ENCODE data around the gene ARHGEF28. TPM values are rescaled to one million over a fixed set of nuclear protein-coding genes. Genes with fewer than 3 reads are reported as not detected.

ARHGEF28 gene
- polyA plus RNA-seq, 3 donors = not detected

- H3K9ac ChIP-seq (ENCODE audit: insufficient read depth, low read length, poor library complexity, severe bottlenecking) = no peak overlapping the region
- no peaks in the 10 kb centered on the region for H3K4me1 Mint-ChIP-seq
- no peak overlapping the region for H3K27ac Mint-ChIP-seq
- H3K36me3 ChIP-seq (replicated peaks in 1 of 2; ENCODE audit: control insufficient read depth in 1 of 2, insufficient read depth in 2 of 2, low read length in 2 of 2) = no peaks in the 10 kb centered on the region
- DNase-seq = no peak
- H3K4me3 ChIP-seq (replicated peaks in 1 of 3; ENCODE audit: low read depth in 2 of 3, low read length in 3 of 3) = no peak overlapping the region
- over 99% methylated on average over 27 of the region's 27 CpGs for WGBS (ENCODE audit: insufficient coverage)
- H3K9me3 ChIP-seq (replicated peaks in 1 of 2; ENCODE audit: control insufficient read depth in 1 of 2, insufficient read depth in 1 of 2, low read length in 2 of 2) = no peaks in the 10 kb centered on the region
- intact Hi-C loops (cut with micrococcal nuclease) = loop anchor here in 1 of 2 donors (10.0 kb wide), 1 partner anchor 1005 kb away; no protein-coding TSS in a partner anchor
- no peak for TF ChIP-seq CTCF (IDR thresholded peaks at IDR 0.05)
- H2AFZ ChIP-seq (ENCODE audit: insufficient read depth, low read depth, low read length, poor library complexity, severe bottlenecking) = no peak overlapping the region
- no peaks in the 10 kb centered on the region for H3K27me3 ChIP-seq (ENCODE audit: control insufficient read depth in 2 of 2, insufficient read depth in 2 of 2, low read length in 2 of 2)
- H3K9me3 Mint-ChIP-seq = peaks cover 0 to 5% (median 0%) of the 10 kb centered on the region in 7 donors
- H3K27me3 Mint-ChIP-seq (ENCODE audit: low read depth in 3 of 3) = peaks cover 0 to 3% (median 0%) of the 10 kb centered on the region in 3 donors
- no peaks in the 10 kb centered on the region for H3K36me3 Mint-ChIP-seq
- H3K4me3 Mint-ChIP-seq = no peak overlapping the region
- no peak overlapping the region for H3K4me2 ChIP-seq (replicated peaks; ENCODE audit: extremely low read depth, low read length, poor library complexity, severe bottlenecking)
- H3K4me1 ChIP-seq (ENCODE audit: control insufficient read depth in 1 of 2, insufficient read depth in 2 of 2, low read length in 2 of 2) = no peaks in the 10 kb centered on the region
- no peaks in the 10 kb centered on the region for H3K79me2 ChIP-seq (ENCODE audit: insufficient read depth, low read length)
- no peaks in the 10 kb centered on the region for H4K20me1 ChIP-seq (ENCODE audit: insufficient read depth, low read length)
- no peak overlapping the region for H3K27ac ChIP-seq (ENCODE audit: low read depth in 1 of 2, low read length in 2 of 2)
Measured at GRCh38 chr5:73909474-73909873, 283.5 kb downstream of the ARHGEF28 start.

GRCh38 chr5:73911761-73912393 is 285.9 kb downstream of the ARHGEF28 start:
- Histone ChIP-seq H3K36me3 (replicated peaks in 1 of 2; ENCODE audit: control insufficient read depth in 1 of 2, insufficient read depth in 2 of 2, low read length in 2 of 2) (no peaks in the 10 kb centered on the region), H3K4me3 (replicated peaks in 1 of 3; ENCODE audit: low read depth in 2 of 3, low read length in 3 of 3) (no peak overlapping the region), H3K9ac (ENCODE audit: insufficient read depth, low read length, poor library complexity, severe bottlenecking) (no peak overlapping the region), H3K27me3 (ENCODE audit: control insufficient read depth in 2 of 2, insufficient read depth in 2 of 2, low read length in 2 of 2) (no peaks in the 10 kb centered on the region), H3K4me2 (replicated peaks; ENCODE audit: extremely low read depth, low read length, poor library complexity, severe bottlenecking) (no peak overlapping the region), H3K79me2 (ENCODE audit: insufficient read depth, low read length) (no peaks in the 10 kb centered on the region), H2AFZ (ENCODE audit: insufficient read depth, low read depth, low read length, poor library complexity, severe bottlenecking) (no peak overlapping the region), H3K4me1 (ENCODE audit: control insufficient read depth in 1 of 2, insufficient read depth in 2 of 2, low read length in 2 of 2) (no peaks in the 10 kb centered on the region), H3K9me3 (replicated peaks in 1 of 2; ENCODE audit: control insufficient read depth in 1 of 2, insufficient read depth in 1 of 2, low read length in 2 of 2) (no peaks in the 10 kb centered on the region), H4K20me1 (ENCODE audit: insufficient read depth, low read length) (no peaks in the 10 kb centered on the region), H3K27ac (ENCODE audit: low read depth in 1 of 2, low read length in 2 of 2) (no peak overlapping the region)
- H3K9me3 Mint-ChIP-seq = peaks cover 0 to 2% (median 0%) of the 10 kb centered on the region in 7 donors
- H3K36me3 Mint-ChIP-seq = no peaks in the 10 kb centered on the region
- intact Hi-C loops (cut with micrococcal nuclease) = no loop called here
- no peak overlapping the region for H3K27ac Mint-ChIP-seq
- no peaks in the 10 kb centered on the region for H3K27me3 Mint-ChIP-seq (ENCODE audit: low read depth in 3 of 3)
- TF ChIP-seq CTCF (IDR thresholded peaks at IDR 0.05) = no peak
- DNase-seq = no peak
- H3K4me3 Mint-ChIP-seq = no peak overlapping the region
- H3K4me1 Mint-ChIP-seq = no peaks in the 10 kb centered on the region
- no CpG with 5 or more reads among the region's 4 CpGs for WGBS (ENCODE audit: insufficient coverage)

All from CD14-positive monocyte (primary cell).